Heart left ventricle (tissue), 16 donors: ENCODE results near the gene IFITM2. TPM values are rescaled to one million over a fixed set of nuclear protein-coding genes. Genes with fewer than 3 reads are reported as not detected.

ENCODE experiments used
- ATAC-seq, 4 donors: fragments of 200-7000 bp; cut with Tn5 transposase; one replicate each; pipeline ENCODE4 v1.9.1; 2020 to 2022; ENCODE audit warnings: moderate library complexity in 4 of 4, mild to moderate bottlenecking in 3 of 4, moderate number of reproducible peaks in 1 of 4
- DNase-seq, 5 donors: peaks; one replicate each; pipeline ENCODE4 v3.0.0-alpha.2; 2020
- H3K27ac ChIP-seq, 12 donors: fragments of 200-600 bp; sonication (generic) in 4 of 12; one replicate each; pipeline versions ENCODE4 v1.5.0 to v1.8.0; 2016 to 2022; ENCODE audit warnings: mild to moderate bottlenecking in 2 of 12
- H3K27me3 ChIP-seq, 9 donors: fragments of 200-600 bp; sonication (generic) in 2 of 9; one replicate each; pipeline versions ENCODE4 v1.5.1 to v1.8.0; 2016 to 2022; ENCODE audit warnings: mild to moderate bottlenecking in 3 of 9
- H3K36me3 ChIP-seq, 9 donors: fragments of 200-600 bp; sonication (generic) in 2 of 9; one replicate each; pipeline versions ENCODE4 v1.5.0 to v1.8.0; 2018 to 2022; ENCODE audit warnings: mild to moderate bottlenecking in 2 of 9
- H3K4me1 ChIP-seq, 12 donors: fragments of 200-600 bp; sonication (generic) in 4 of 12; one replicate each; pipeline versions ENCODE4 v1.5.0 to v1.8.0; 2016 to 2022; ENCODE audit warnings: mild to moderate bottlenecking in 3 of 12
- H3K4me3 ChIP-seq, 12 donors: fragments of 200-600 bp; sonication (generic) in 4 of 12; one replicate each; pipeline versions ENCODE4 v1.5.0 to v1.8.0; 2017 to 2022; ENCODE audit warnings: mild to moderate bottlenecking in 9 of 12, moderate library complexity in 4 of 12
- H3K9me3 ChIP-seq, 12 donors: fragments of 200-600 bp; sonication (generic) in 4 of 12; one replicate each; pipeline versions ENCODE4 v1.5.0 to v1.8.0; 2016 to 2022; ENCODE audit warnings: mild to moderate bottlenecking in 1 of 12
- CTCF ChIP-seq, 12 donors: fragments of 200-600 bp; sonication (generic) in 4 of 12; IDR thresholded peaks; one replicate each; pipeline versions ENCODE4 v1.5.0 to v1.8.0; 2018 to 2022; ENCODE audit warnings: antibody characterized with exemption in 12 of 12, mild to moderate bottlenecking in 5 of 12
- POLR2A ChIP-seq, 2 donors: fragments of 450-650 bp; IDR thresholded peaks; one replicate each; pipeline ENCODE4 v1.6.1; 2017; ENCODE audit warnings: antibody characterized with exemption in 2 of 2, mild to moderate bottlenecking in 2 of 2, moderate library complexity in 2 of 2
- WGBS, 4 donors: extraction: QIAGEN DNeasy Blood & Tissue Kit in 2 of 4; methylation state at CpG; one replicate each; pipeline versions ENCODE4 v1.1.5 to v1.1.7; 2013 to 2018; 5-methylcytosine and 5-hydroxymethylcytosine counted together
- intact Hi-C, 10 donors: fragments of 100-400 bp; cut with DNase I; formaldehyde crosslinking; loops; one replicate each; pipeline versions ENCODE4 v1.11.1 to v1.14.2; 2022
- polyA plus RNA-seq, 2 donors: library from polyadenylated mRNA; stranded (reverse); fragments of 200-250 nt; gene quantifications; one replicate each; pipeline ENCODE4 v1.2.3, GENCODE V29; 2013
- total RNA-seq, 9 donors: library from RNA; depleted of rRNA in 2 of 9; stranded (reverse); fragments of >200 nt in 2 of 9; fragmentation: NEBNext Ultra II Directional in 3 of 9; extraction: Animal tissue kit (Norgen Biotek cat#: 25700) in 3 of 9; gene quantifications; one replicate each; pipeline versions ENCODE4 v1.1.0 to v1.2.4, GENCODE V29; 2016 to 2023
- donor health status: ischemic (EF 13 %, LVEDD 7.1; RV severe dilation, severe dysfunction).
- donor health status: healthy with polysubstance abuse.
- donor health status: DM: no; HTN: yes; CAD: no.
- donor health status: DM: no; HTN: no; CAD: no.
- donor health status: ischemic (EF 25% LVEDD 6.9; RV normal size, moderate dysfunction).
- donor health status: ischemic (EF 25% LVEDD 5.7; RV mildly dilated, moderate dysfunction).
- donor health status: healthy.
- donor health status: DM: yes; HTN: yes; CAD: no.
- donor health status: ischemic (EF 35%, LVEDD 5.7; RV mildly dilated, moderate dysfunction).
- donor health status: nonischemic (EF 11% LVEDD 7.7; RV severe dilation, severe dysfunction).
- donor health status: DM: yes; HTN: yes; CAD: no.
- donor health status: PGD.
- donor health status: ischemic (EF 29% LVEDD 5.4; RV normal size, mild dysfunction).
- donor health status: nonischemic (EF 23%, LVEDD 6.1; RV moderate dilation, normal function).

Gene IFITM2
- total and polyA plus RNA-seq, 11 donors, result 116 to 501 (median 154) TPM

GRCh38 chr11:288478-289397 lies 18.9 kb upstream of the IFITM2 start, which contains the start of gene PGGHG:
Gene PGGHG, plus strand, starts transcription at chr11:289126. Its CDS starts 691 bp downstream, at chr11:289817.
- intact Hi-C loops, result loop anchor here in 1 of 10 donors (2.0 kb wide), 1 partner anchor 52 kb away; the partner anchor contains the start of genes PSMD13 and SIRT3
- Histone ChIP-seq H3K36me3 (peaks cover 0 to 9% (median 0%) of the 10 kb centered on the region in 9 donors), H3K27me3 (peaks cover 0 to 35% (median 19%) of the 10 kb centered on the region in 9 donors), H3K9me3 (no peaks in the 10 kb centered on the region), H3K4me1 (peaks cover 0 to 24% (median 12%) of the 10 kb centered on the region in 12 donors), H3K4me3 (peak within 1 kb of the TSS; percentile 61 to 92 (median 78)), H3K27ac (peak within 1 kb of the TSS in 11 of 12 donors; percentile 57 to 83 (median 71))
- peak in 1 of 2 donors; percentile 21 for TF ChIP-seq POLR2A (IDR thresholded peaks at IDR 0.05)
- no peak for TF ChIP-seq CTCF (IDR thresholded peaks at IDR 0.05)
- ATAC-seq (peak; percentile 61 to 90 (median 87)), DNase-seq (peak; percentile 85 to 94 (median 88))
- WGBS, 4 donors, result 0 to 2% (median 1%) methylated on average over 22 to 111 of the region's 112 CpGs

GRCh38 chr11:289398-289711 lies 18.3 kb upstream of the IFITM2 start:
- TF ChIP-seq POLR2A (IDR thresholded peaks at IDR 0.05) (no peak), CTCF (IDR thresholded peaks at IDR 0.05) (no peak)
- WGBS, 4 donors, result 20 to 36% (median 26%) methylated on average over 6 to 14 of the region's 14 CpGs
- peaks cover 0 to 9% (median 0%) of the 10 kb centered on the region in 9 donors for H3K36me3 ChIP-seq
- no peak for DNase-seq
- peaks cover 0 to 24% (median 12%) of the 10 kb centered on the region in 12 donors for H3K4me1 ChIP-seq
- H3K27ac ChIP-seq, result peak overlapping the region in 10 of 12 donors; percentile 57 to 83 (median 72)
- H3K27me3 ChIP-seq, result peaks cover 0 to 29% (median 16%) of the 10 kb centered on the region in 9 donors
- peak overlapping the region; percentile 20 to 92 (median 74) for H3K4me3 ChIP-seq
- no peaks in the 10 kb centered on the region for H3K9me3 ChIP-seq
- peak in 1 of 4 donors; percentile 4 for ATAC-seq
- intact Hi-C loops, result loop anchor here in 1 of 10 donors (2.0 kb wide), 1 partner anchor 53 kb away; the partner anchor contains the start of genes PSMD13 and SIRT3

GRCh38 chr11:289712-290620 lies 17.6 kb upstream of the IFITM2 start:
- WGBS, 4 donors, result 86 to 94% (median 88%) methylated on average over 42 to 48 of the region's 48 CpGs
- intact Hi-C loops, result loop anchor here in 3 of 10 donors (2.0 to 10.0 kb wide), 3 partner anchors 38 to 85 kb away; partner anchors contain the start of genes BET1L (in 1 of the 3), PSMD13 (in 1 of the 3), RIC8A (in 1 of the 3) and SIRT3 (in 1 of the 3)
- Histone ChIP-seq H3K9me3 (no peaks in the 10 kb centered on the region), H3K27ac (peak overlapping the region in 9 of 12 donors; percentile 57 to 83 (median 71)), H3K4me3 (peak overlapping the region in 11 of 12 donors; percentile 61 to 92 (median 77)), H3K4me1 (peaks cover 0 to 24% (median 12%) of the 10 kb centered on the region in 12 donors), H3K27me3 (peaks cover 0 to 23% (median 11%) of the 10 kb centered on the region in 9 donors), H3K36me3 (peaks cover 0 to 9% (median 0%) of the 10 kb centered on the region in 9 donors)
- DNase-seq (peak in 4 of 5 donors; percentile 18 to 60 (median 23)), ATAC-seq (no peak)
- TF ChIP-seq CTCF (IDR thresholded peaks at IDR 0.05) (no peak), POLR2A (IDR thresholded peaks at IDR 0.05) (no peak)
